ENCODE results near the gene DMRTB1. TPM values are rescaled to one million over a fixed set of nuclear protein-coding genes. Genes with fewer than 3 reads are reported as not detected.

Gene DMRTB1
- total RNA-seq, 1 donor from 2014 or later, result not detected

DNA sequence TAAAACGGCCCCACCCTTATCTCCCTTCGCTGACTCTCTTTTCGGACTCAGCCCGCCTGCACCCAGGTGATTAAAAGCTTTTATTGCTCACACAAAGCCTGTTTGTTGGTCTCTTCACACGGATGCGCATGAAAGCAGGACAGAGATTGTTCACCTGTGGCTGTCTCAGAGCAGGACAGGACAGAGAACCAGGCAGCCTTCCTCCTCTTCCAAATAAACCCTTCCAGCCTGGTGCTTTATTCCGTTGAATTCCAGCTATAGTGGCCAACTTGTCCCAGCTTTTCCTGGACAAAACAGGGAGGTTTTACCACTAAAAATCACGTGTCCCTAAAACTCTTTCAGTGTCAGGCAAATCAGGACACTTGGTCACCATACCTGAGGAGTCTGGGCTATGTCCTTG lies 9.5 kb upstream of the DMRTB1 start:
- H3K27me3 ChIP-seq, result no peaks in the 10 kb centered on the region
- no peaks in the 10 kb centered on the region for H3K79me2 ChIP-seq (ENCODE audit: low read depth)
- H3K27ac ChIP-seq, result no peak overlapping the region
- peaks cover 13% of the 10 kb centered on the region for H3F3A ChIP-seq (ENCODE audit: low read depth)
- H3K9me3 ChIP-seq (ENCODE audit: low read depth), result no peaks in the 10 kb centered on the region
- peak; percentile 23 for DNase-seq (ENCODE audit: low spot score)
- H3K36me3 ChIP-seq, result no peaks in the 10 kb centered on the region
- no peak overlapping the region for H3K9ac ChIP-seq
- no peak overlapping the region for H3K4me3 Mint-ChIP-seq
- no peak overlapping the region for H3K4me3 ChIP-seq
- no peaks in the 10 kb centered on the region for H3K9me3 Mint-ChIP-seq
- H3K27ac Mint-ChIP-seq, result no peak overlapping the region
- H3K27me3 Mint-ChIP-seq (ENCODE audit: insufficient read depth, low read depth), result no peaks in the 10 kb centered on the region
- no peaks in the 10 kb centered on the region for H3K36me3 Mint-ChIP-seq
- peaks cover 23% of the 10 kb centered on the region for H3K4me1 Mint-ChIP-seq
- TF ChIP-seq CTCF (IDR thresholded peaks at IDR 0.05), result no peak
- no peak for TF ChIP-seq EZH2 (IDR thresholded peaks at IDR 0.05)
- TF ChIP-seq EZH2phosphoT487 (IDR thresholded peaks at IDR 0.05), result no peak
- peaks cover 26% of the 10 kb centered on the region for H3K4me1 ChIP-seq
- H4K20me1 ChIP-seq (ENCODE audit: low read depth), result no peaks in the 10 kb centered on the region
- peak overlapping the region; percentile 5 for H3K4me2 ChIP-seq
- H2AFZ ChIP-seq (replicated peaks), result no peak overlapping the region

DNA sequence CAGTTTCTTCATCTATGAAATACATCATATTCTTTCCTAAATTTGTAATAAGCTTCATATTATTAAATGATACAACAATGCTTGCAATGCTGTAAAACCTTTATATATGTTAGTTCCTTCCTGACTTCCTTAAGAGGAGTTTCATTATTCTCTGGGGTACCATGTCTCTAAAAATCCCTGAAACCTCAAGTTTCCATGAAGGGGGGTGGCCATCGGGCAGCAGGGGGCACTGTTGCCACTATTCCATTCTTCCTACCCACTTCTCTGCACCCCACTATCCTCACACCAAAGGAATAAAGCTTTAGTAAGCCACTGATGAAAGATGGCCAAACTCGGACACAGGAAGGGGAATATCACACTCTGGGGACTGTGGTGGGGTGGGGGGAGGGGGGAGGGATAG lies 9.0 kb upstream of the DMRTB1 start:
- Mint-ChIP-seq H3K4me3 (no peak overlapping the region), H3K27ac (no peak overlapping the region), H3K36me3 (no peaks in the 10 kb centered on the region), H3K9me3 (no peaks in the 10 kb centered on the region), H3K27me3 (ENCODE audit: insufficient read depth, low read depth) (no peaks in the 10 kb centered on the region), H3K4me1 (peaks cover 23% of the 10 kb centered on the region)
- TF ChIP-seq CTCF (IDR thresholded peaks at IDR 0.05) (peak; percentile 63), EZH2phosphoT487 (IDR thresholded peaks at IDR 0.05) (no peak)
- H3K27me3 ChIP-seq, result no peaks in the 10 kb centered on the region
- H3K9me3 ChIP-seq (ENCODE audit: low read depth), result no peaks in the 10 kb centered on the region
- H3K4me2 ChIP-seq, result peak overlapping the region; percentile 5
- no peak overlapping the region for H2AFZ ChIP-seq (replicated peaks)
- DNase-seq (ENCODE audit: low spot score), result peak; percentile 29
- no peaks in the 10 kb centered on the region for H4K20me1 ChIP-seq (ENCODE audit: low read depth)
- no peaks in the 10 kb centered on the region for H3K36me3 ChIP-seq
- H3K79me2 ChIP-seq (ENCODE audit: low read depth), result no peaks in the 10 kb centered on the region
- H3K9ac ChIP-seq, result no peak overlapping the region
- H3K27ac ChIP-seq, result no peak overlapping the region
- H3K4me3 ChIP-seq, result no peak overlapping the region
- peaks cover 26% of the 10 kb centered on the region for H3K4me1 ChIP-seq
- H3F3A ChIP-seq (ENCODE audit: low read depth), result peaks cover 13% of the 10 kb centered on the region

DNA sequence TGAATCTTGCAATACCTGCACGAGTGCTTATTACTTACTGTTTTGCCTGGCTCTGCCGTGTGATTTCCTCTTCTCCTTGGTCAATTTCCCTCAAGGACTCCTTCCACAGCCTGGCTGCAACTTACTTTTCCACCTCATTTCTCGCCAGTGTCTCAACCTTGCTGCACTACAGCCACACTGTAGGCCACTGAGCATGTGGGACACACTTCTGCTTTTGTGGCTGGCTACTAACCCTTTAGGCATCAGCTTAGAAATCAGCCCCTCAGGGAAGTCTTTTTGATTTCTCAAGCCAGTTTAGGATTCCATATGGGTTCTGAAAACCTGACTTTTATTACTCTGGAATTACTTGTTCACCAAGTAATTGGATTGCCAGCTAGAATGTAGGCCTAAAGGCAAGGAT lies 5.2 kb upstream of the DMRTB1 start:
- no peak overlapping the region for H3K27ac ChIP-seq
- H3K4me2 ChIP-seq, result no peak overlapping the region
- Mint-ChIP-seq H3K36me3 (no peaks in the 10 kb centered on the region), H3K4me1 (peaks cover 11% of the 10 kb centered on the region), H3K27me3 (ENCODE audit: insufficient read depth, low read depth) (no peaks in the 10 kb centered on the region), H3K4me3 (no peak overlapping the region), H3K27ac (no peak overlapping the region), H3K9me3 (no peaks in the 10 kb centered on the region)
- no peaks in the 10 kb centered on the region for H3K9me3 ChIP-seq (ENCODE audit: low read depth)
- DNase-seq (ENCODE audit: low spot score), result no peak
- no peaks in the 10 kb centered on the region for H3K36me3 ChIP-seq
- TF ChIP-seq EZH2phosphoT487 (IDR thresholded peaks at IDR 0.05) (no peak), EZH2 (IDR thresholded peaks at IDR 0.05) (no peak), CTCF (IDR thresholded peaks at IDR 0.05) (no peak)
- peaks cover 10% of the 10 kb centered on the region for H3F3A ChIP-seq (ENCODE audit: low read depth)
- H3K9ac ChIP-seq, result no peak overlapping the region
- H4K20me1 ChIP-seq (ENCODE audit: low read depth), result no peaks in the 10 kb centered on the region
- H3K4me1 ChIP-seq, result peaks cover 9% of the 10 kb centered on the region
- no peaks in the 10 kb centered on the region for H3K79me2 ChIP-seq (ENCODE audit: low read depth)
- no peaks in the 10 kb centered on the region for H3K27me3 ChIP-seq
- H2AFZ ChIP-seq (replicated peaks), result no peak overlapping the region
- H3K4me3 ChIP-seq, result no peak overlapping the region

Data from neural progenitor cell (in vitro differentiated cells).